Occipital lobe (tissue), 2 donors: Measurements from ENCODE around the gene LYRM1. TPM values are rescaled to one million over a fixed set of nuclear protein-coding genes. Genes with fewer than 3 reads are reported as not detected.
"Not testable (repeated sequence)": the region's sequence is repeated elsewhere in the genome, so short reads cannot be mapped to it uniquely, and the experiment has no call there.

Experiments
- DNase-seq: peaks from one replicate; lab custom pipeline; 2025; lab: John Stamatoyannopoulos, UW
- total RNA-seq: library from RNA; depleted of rRNA; stranded (reverse); fragments of >200 nt; gene quantifications from one replicate; pipeline ENCODE4 v1.2.3, GENCODE V29; 2014

Gene LYRM1
- total RNA-seq, 1 donor from 2014 or later = 66.9 TPM

GRCh38 chr16:20973201-20973600, 72.6 kb downstream of the LYRM1 start:
- not testable (repeated sequence) for DNase-seq

Other genes starting within 250 kb of the LYRM1 start
- gene ACSM1, start 203.1 kb upstream of the LYRM1 start, total RNA-seq = not detected
- 94.1 TPM for gene THUMPD1, start 159.0 kb upstream of the LYRM1 start, total RNA-seq
- gene ACSM3, start 136.8 kb upstream of the LYRM1 start, total RNA-seq = 0.47 TPM
- 27.8 TPM for gene ERI2, start 94.3 kb upstream of the LYRM1 start, total RNA-seq
- 9.4 TPM for gene REXO5, start 94.2 kb upstream of the LYRM1 start, total RNA-seq
- 18.9 TPM for gene DCUN1D3, start 413 bp upstream of the LYRM1 start, total RNA-seq